NCI-H2196 treated with DMSO at 0.1 percent for 48 hours (cell line): Measurements from ENCODE around the gene DTX1.
A peak's percentile ranks its signal among the peaks of the same experiment; 100 is the strongest.
"Not testable (repeated sequence)": the region's sequence is repeated elsewhere in the genome, so short reads cannot be mapped to it uniquely, and the experiment has no call there.

Source experiments
- DNase-seq: peaks from one replicate; lab custom pipeline; 2025; ENCODE audit not compliant: unreplicated experiment; lab: John Stamatoyannopoulos, UW

Gene DTX1

DNA sequence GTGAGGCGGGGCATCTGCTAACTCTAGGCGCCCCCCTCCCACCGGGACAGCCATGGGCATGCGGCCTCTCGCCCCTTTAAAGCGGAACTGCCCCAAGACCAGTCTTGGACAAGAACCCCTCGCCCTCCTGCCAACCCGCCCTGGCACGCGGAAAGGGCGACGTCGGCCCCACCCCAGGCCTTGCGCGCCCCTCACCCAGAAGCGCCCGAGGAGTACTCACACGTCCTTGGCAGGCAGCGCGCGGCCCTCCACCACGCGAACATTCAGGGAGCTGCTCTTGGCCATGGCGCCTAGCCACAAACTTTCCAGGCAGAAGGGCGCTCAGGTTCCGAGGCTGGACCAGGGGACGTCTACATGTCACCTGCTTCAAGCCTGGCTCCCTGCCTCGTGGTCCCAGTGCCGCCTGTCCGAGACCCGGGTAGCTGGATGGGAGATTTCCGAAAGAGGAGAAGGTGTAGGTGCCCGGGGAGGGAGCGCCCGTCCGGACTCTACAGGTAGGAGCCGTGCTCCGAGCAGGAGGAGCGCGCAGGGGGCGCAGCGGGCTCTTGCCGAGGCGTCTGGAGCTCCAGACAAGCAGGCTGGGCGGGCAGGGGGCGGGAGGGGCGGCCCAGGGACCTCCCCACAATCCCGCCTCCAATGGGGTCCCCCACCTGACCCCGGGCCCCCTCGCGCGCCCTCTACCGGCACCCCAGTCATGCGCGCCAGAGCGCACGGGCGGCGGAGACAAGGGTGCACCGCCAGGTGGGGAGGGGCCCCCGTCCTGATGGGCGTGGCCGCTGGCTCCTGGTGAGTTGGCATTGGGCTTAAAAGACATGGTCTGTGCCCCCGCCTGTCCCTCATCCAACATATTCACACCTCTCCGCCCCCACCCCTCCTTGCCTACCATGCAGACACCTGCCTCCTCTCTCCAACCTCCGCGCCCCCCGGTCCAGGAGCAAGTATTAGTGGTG is 78.9 kb downstream of the DTX1 start, which contains the start of gene RASAL1:
Gene RASAL1 (minus strand): TSS at position 584 of the 950 bp plus-strand sequence. CDS start 299 bp downstream, at position 285.
- peak; percentile 51 for DNase-seq

DNA sequence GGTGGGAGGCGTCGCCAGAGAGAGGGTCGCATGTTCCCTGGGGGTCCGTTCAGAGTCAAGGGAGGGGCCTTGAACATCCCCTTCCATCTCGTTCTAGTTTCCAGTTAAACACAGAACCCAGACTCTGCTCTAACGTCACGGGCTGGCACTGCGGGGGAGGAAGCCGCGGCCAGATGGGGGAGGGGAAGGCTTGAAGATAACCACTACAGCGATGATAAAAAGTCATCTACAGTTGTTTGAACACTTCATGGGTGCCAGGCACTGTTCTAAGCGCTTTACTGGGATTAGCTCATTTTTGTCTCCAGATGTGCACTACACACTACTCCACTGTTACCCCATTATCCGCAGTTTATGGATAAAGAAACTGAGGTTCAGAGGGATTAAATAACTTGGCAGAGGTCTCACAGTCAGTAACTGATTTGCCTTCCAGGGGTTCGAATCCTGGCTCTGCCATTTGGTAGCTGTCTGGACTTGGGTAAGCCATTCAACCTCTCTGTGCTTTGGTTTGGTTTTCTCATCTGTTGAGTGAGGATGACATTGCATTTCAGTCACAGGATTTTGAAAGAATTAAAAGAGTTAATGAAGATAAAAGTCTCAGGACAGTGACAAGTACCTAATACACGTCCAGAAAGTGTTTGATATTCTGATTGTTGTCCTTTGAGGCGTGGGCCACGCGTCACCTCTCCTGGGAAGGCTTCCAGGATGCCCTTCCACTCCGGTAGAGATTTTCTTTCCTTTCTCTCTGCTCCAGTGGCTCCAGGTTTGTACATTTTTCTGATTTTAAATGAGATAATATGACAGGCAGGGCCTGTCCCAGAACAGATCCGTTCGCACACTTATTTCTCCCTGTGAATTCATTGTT is 79.8 kb downstream of the DTX1 start:
- no peak for DNase-seq

DNA sequence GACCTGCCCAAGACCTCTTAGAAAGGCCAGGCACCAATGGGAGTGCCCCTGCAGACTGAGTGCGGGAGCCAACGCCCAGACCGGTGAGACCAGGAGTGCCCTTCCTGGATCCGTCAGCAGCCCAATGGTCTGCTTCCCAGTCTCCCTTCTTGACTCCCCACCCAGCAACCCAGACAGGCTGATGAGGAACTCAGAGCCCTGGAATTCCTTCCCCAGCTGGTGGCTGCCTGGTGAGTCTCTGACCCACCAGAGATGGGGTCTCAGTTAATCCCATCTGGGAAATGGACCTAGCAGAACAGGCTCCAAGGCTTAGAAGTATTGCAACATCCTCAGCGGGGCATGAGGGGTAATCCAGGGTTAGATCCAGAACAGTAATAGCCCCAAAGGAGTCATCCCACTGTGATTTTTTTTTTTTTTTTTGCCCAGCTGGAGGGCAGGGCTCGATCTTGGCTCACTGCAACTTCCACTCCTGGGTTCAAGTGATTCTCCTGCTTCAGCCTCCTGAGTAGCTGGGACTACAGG is 80.5 kb downstream of the DTX1 start:
- DNase-seq = no peak

- no peak for DNase-seq
Measured at GRCh38 chr12:113137861-113138783, 81.6 kb downstream of the DTX1 start.

DNA sequence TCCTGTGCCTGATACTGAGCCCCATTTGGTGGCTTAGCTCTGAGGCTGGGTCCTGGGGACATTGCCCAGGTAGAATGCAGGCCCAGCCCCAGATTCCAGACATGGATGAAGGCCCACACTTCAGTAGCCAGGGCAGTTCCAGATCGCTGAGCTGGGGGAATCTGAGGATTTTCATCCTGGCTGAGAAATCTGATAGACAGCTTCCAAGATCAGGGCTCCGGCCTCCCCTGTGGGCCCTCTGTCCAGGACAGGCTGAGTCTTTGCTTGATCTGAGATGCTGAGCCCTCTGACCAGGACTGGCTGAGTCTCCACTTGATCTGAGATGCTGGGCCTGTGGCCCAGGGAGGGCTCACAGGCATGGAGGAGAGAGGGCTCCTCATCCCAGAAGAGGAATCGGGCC is 82.3 kb downstream of the DTX1 start:
- DNase-seq = no peak

- DNase-seq = no peak
Measured at GRCh38 chr12:113140706-113141105, 84.2 kb downstream of the DTX1 start.

GRCh38 chr12:113141716-113142115 is 85.2 kb downstream of the DTX1 start:
- not testable (repeated sequence) for DNase-seq

DNA sequence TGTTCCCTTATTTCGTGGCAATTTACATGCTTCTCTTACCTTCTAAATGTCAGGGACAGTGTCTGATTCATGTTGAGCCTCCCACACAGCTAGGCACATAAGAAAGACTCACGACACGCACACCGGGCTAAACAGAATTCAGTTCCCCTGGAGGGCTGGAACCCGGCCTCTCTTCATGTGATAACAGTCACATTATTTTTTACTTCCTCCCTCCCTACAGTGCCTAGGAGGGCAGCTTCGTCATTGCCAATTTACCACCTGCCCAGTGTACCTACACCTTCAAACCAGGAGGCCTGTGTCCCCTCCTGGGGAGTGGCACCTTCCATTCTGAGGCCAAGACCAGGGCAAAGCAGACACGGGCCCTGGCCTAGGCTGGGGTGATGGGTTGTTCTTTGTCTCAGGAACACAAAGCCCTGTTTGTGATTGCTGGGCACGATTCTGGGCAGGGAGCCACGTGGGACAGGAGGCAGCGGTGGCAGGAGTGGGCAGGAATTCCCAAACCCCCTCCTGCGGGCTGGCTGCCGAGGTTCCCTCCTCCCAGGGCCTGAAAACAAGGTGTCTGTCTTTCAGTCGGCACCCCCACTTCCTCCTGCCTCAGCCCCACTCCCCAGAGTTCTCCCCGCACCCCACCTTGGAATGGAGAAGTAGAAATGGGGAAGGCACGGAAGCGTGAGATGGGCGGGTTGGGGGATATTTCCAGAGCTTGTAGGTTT is 85.8 kb downstream of the DTX1 start:
- no peak for DNase-seq

GRCh38 chr12:113142886-113143332 is 86.4 kb downstream of the DTX1 start:
- no peak for DNase-seq

DNA sequence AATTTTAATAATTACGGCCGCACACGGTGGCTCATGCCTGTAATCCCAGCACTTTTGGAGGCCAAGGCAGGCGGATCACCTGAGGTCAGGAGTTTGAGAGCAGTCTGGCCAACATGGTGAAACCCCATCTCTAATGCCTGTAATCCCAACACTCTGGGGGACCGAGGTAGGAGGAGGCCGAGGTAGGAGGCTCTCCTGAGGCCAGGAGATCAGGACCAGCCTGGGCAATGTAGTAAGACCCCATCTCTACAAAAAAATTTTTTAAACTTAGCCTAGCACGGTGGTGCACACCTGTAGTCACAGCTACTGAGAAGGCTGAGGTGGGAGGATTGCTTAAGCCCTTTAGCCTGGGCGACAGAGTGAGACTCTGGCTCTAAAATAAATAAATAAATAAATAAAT is 87.4 kb downstream of the DTX1 start:
- DNase-seq = no peak

DNA sequence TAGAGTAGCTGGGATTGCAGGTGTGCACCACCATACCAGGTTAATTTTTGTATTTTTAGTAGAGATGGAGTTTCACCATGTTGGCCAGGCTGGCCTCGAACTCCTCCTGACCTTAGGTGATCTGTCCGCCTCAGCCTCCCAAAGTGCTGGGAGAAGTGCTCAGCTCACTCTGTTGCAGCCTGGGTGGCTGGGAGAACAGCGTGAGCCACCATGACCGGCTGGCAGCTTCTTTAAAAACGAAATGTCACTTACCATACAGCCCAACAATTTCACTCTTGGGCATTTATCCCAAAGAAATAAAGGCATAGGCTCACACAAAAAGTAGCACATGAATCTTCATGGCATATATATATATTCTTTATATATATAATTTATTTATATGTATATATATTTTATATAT is 88.3 kb downstream of the DTX1 start:
- DNase-seq = no peak

- no peak for DNase-seq
Measured at GRCh38 chr12:113145720-113146551, 89.4 kb downstream of the DTX1 start.

DNA sequence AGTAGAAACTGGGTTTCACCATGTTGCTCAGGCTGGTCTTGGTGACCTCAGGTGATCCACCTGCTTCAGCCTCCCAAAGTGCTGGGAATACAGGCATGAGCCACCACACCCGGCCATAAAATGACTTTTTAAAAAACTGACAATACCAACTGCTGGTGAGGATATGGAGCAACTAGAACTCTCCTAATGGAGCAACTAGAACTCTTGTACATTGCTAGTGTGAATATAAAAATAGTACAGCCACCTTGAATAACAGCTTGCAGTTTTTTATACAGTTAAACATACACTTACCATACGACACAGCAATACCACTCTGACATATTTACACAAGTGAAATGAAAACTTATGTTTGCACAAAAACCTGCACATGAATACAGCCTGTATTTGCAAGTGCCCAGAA is 90.5 kb downstream of the DTX1 start:
- DNase-seq = no peak
